Measurements from ENCODE around the gene CLEC4M.

CLEC4M gene, protein sequence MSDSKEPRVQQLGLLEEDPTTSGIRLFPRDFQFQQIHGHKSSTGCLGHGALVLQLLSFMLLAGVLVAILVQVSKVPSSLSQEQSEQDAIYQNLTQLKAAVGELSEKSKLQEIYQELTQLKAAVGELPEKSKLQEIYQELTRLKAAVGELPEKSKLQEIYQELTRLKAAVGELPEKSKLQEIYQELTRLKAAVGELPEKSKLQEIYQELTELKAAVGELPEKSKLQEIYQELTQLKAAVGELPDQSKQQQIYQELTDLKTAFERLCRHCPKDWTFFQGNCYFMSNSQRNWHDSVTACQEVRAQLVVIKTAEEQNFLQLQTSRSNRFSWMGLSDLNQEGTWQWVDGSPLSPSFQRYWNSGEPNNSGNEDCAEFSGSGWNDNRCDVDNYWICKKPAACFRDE

GRCh38 chr19:7762719-7763293, at the start of gene CLEC4M:
Gene CLEC4M, plus strand, starts transcription at chr19:7763243. Its CDS starts 24 bp downstream, at chr19:7763267.
- H3K27ac ChIP-seq, result no peak within 1 kb of the TSS
- no peak for TF ChIP-seq CTCF (IDR thresholded peaks at IDR 0.05)

DNA sequence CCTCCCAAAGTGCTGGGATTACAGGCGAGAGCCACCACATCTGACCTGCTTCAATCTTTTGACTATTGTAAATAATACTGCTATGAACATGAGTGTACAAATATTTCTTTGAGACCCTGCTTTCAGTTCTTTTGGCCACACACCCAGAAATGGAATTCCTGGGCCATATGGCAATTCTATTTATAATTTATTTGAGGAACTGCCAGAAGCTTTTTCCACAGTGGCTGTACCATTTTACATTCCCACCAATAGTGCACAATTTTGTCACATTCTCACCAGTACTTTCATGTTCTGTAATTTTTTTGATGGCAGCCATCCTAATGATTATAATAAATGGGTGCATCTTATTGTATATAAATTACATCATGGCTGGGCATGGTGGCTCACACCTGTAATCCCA, 47.4 kb upstream of the CLEC4M start:
- no peak for TF ChIP-seq ZFX (IDR thresholded peaks at IDR 0.05; ENCODE audit: borderline replicate concordance)
- TF ChIP-seq CTCF (IDR thresholded peaks at IDR 0.05), result no peak
- H3K27ac ChIP-seq, result no peak overlapping the region

DNA sequence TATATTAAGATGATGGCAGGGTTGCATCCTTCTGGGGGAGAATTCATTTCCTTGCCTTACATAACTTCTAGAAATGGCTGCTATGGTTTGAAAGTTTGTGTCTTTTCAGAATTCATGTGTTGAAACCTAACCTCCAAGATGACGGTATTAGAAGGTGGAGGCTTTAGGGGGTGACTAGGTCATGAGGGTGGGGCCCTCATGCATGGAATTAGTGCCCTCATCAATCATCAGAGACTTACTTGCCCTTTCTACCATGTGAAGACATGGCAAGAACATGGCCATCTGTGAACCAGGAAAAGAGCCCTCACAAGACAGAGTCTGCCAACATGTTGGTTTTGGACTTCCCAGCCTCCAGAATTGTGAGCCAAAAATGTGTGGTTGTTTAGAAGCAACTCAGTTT, 46.3 kb upstream of the CLEC4M start:
- H3K27ac ChIP-seq, result no peak overlapping the region
- TF ChIP-seq ZFX (IDR thresholded peaks at IDR 0.05; ENCODE audit: borderline replicate concordance), result no peak
- no peak for TF ChIP-seq CTCF (IDR thresholded peaks at IDR 0.05)

DNA sequence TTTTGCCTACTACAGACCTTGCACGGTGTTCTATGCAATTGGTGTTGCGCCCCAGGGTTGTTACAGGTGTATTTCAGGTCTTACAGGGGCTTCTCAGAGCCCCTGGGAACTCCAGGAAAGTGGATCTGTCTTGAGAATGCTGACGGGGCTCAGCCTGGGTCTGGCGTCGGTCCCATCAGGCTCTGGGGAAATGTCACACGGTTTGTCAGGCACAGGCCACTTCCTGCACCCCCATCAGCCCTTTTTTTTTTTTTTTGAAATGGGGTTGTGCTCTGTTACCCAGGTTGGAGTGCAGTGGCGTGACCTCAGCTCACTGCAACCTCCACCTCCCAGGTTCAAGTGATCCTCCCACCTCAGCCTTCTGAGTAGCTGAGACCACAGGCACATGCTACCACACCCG, 44.4 kb upstream of the CLEC4M start:
- no peak for TF ChIP-seq ZFX (IDR thresholded peaks at IDR 0.05; ENCODE audit: borderline replicate concordance)
- no peak for TF ChIP-seq CTCF (IDR thresholded peaks at IDR 0.05)
- no peak overlapping the region for H3K27ac ChIP-seq

GRCh38 chr19:7720351-7720750, 42.7 kb upstream of the CLEC4M start:
- H3K27ac ChIP-seq, result no peak overlapping the region
- TF ChIP-seq CTCF (IDR thresholded peaks at IDR 0.05) (no peak), ZFX (IDR thresholded peaks at IDR 0.05; ENCODE audit: borderline replicate concordance) (no peak)

DNA sequence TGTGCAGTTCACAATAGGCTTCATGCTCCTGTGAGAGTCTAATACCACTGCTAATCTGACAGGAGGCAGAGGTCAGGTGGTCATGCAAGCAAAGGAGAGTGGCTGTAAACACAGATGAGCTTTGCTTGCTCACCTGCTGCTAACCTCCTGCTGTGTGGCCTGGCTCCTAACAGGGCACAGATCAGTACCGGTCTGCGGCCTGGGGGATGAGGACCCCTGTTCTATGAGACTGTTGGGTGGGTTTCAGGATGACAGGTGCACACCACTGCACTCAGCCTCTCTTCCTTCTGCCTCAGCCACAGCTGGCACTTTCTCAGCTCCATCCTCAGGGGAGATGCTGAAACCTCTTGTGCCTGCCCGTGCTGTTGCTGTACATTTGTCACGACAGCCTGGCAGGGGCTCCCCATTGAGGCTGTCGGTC, 40.8 kb upstream of the CLEC4M start:
- H3K27ac ChIP-seq, result no peak overlapping the region
- TF ChIP-seq CTCF (IDR thresholded peaks at IDR 0.05), result no peak
- no peak for TF ChIP-seq ZFX (IDR thresholded peaks at IDR 0.05; ENCODE audit: borderline replicate concordance)

DNA sequence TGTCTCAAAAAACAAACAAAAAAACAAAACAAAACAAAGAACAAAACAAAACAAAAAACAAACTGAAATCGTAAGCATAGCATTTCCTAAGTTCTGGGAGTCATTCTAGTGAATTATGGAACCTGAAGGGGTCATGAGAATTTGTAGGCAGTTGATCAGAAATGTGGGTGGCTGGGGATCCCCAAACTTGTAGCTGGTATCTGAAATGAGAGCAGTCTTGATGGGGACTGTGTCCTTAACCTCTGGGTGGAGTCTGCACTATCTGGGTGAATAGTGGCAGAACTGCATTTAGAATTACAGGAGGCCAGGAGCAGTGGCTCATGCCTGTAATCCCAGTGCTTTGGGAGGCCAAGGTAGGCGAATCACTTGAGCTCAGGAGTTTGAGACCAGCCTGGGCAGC, 37.3 kb upstream of the CLEC4M start:
- H3K27ac ChIP-seq, result no peak overlapping the region
- TF ChIP-seq ZFX (IDR thresholded peaks at IDR 0.05; ENCODE audit: borderline replicate concordance) (no peak), CTCF (IDR thresholded peaks at IDR 0.05) (no peak)
